ENCODE results near the gene ZNF594. TPM values are rescaled to one million over a fixed set of nuclear protein-coding genes. Genes with fewer than 3 reads are reported as not detected.
"Not testable (repeated sequence)": the region's sequence is repeated elsewhere in the genome, so short reads cannot be mapped to it uniquely, and the experiment has no call there.

The ZNF594 gene
- total and polyA plus RNA-seq, 2 of the 8 experiments (the other 6 are each of a cell fraction or from before 2014, with no cell fraction given) = 3.6 to 14.3 TPM

DNA sequence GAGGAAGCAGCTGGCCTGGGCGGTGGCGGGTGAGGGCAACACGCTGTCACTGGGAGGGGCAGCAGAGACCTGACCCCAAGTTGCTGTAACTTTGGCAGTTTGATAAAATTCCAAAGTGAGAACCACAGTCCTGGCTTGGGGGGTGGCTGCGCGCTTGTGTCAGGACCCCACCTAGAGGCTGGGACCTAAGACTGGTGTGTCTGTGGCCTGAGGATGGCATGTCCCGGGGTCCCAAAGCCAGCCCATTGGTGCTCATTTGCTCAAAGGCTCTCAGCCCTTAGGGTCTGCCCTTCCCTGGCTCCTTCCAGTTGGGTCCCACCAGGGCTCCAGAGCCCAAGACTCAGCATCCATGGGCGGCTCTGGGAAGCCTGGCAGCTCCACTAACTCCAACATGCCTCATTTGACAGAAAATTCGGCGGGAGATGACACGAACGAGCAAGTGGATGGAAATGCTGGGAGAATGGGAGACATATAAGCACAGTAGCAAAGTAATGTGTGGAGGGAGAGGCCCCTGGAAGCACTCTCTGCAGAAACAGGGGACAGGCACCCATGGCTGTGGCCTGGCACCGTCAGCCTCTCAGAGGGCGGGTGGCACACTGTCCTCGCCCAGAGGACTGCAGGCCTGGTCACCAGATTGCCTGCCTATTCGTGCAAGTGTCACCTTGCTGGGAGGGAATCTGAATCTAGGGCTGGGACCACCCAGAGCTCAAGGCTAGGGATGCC lies 59.0 kb downstream of the ZNF594 start:
- H3K79me2 ChIP-seq (ENCODE audit: control insufficient read depth in 1 of 2, insufficient read depth in 2 of 2, low read length in 2 of 2); H3K79me1 ChIP-seq (ENCODE audit: low read depth, low read length); H3K56ac ChIP-seq (replicated peaks; ENCODE audit: insufficient read length, low read depth, low read length); POLR2A ChIA-PET (ENCODE audit: partially characterized antibody); H2BK20ac ChIP-seq (ENCODE audit: low read length); H2AK5ac ChIP-seq (ENCODE audit: low read depth, low read length); H3K4me1 ChIP-seq (replicated peaks in 1 of 4; ENCODE audit: control insufficient read depth in 3 of 4, insufficient read depth in 4 of 4, low read length in 3 of 4); H2BK5ac ChIP-seq (ENCODE audit: low read depth, low read length); H2BK15ac ChIP-seq (ENCODE audit: low read length); H3K36me3 ChIP-seq (ENCODE audit: control insufficient read depth in 2 of 4, insufficient read depth in 4 of 4, low read length in 3 of 4); H3K23ac ChIP-seq (ENCODE audit: insufficient read length); H2AFZ ChIP-seq (ENCODE audit: low read length); H2BK12ac ChIP-seq (ENCODE audit: low read depth, low read length); H3K9me3 ChIP-seq (ENCODE audit: insufficient read depth in 2 of 2, low read depth in 1 of 2, low read length in 1 of 2); H3K4me3 ChIP-seq (ENCODE audit: extremely low read depth in 1 of 4, insufficient read depth in 2 of 4, low read depth in 3 of 4, low read length in 4 of 4); H3K4ac ChIP-seq (replicated peaks; ENCODE audit: insufficient read length, low read depth, low read length); H4K20me1 ChIP-seq (replicated peaks in 1 of 2; ENCODE audit: control insufficient read depth in 1 of 2, insufficient read depth in 2 of 2, low read length in 2 of 2); H3K18ac ChIP-seq (ENCODE audit: extremely low read depth, low read length); H3K4me2 ChIP-seq (ENCODE audit: insufficient read depth in 1 of 2, low read depth in 2 of 2, low read length in 2 of 2); H4K5ac ChIP-seq (ENCODE audit: insufficient read length, low read depth, low read length); H4K8ac ChIP-seq (ENCODE audit: extremely low read depth, insufficient read depth, low read length); H3K27ac ChIP-seq (ENCODE audit: low read depth, low read length); H2BK120ac ChIP-seq (replicated peaks; ENCODE audit: low read depth, low read length); H3K23me2 ChIP-seq (ENCODE audit: low read depth, low read length); H3K9ac ChIP-seq (replicated peaks in 1 of 4; ENCODE audit: extremely low read depth in 1 of 4, low read depth in 3 of 4, low read length in 3 of 4); FAIRE-seq; CTCF ChIA-PET (ENCODE audit: partially characterized antibody); H3K14ac ChIP-seq (ENCODE audit: insufficient read length); H3K27me3 ChIP-seq (replicated peaks in 1 of 4; ENCODE audit: control insufficient read depth in 3 of 4, extremely low read depth in 1 of 4, insufficient read depth in 3 of 4, low read length in 3 of 4); H4K91ac ChIP-seq (replicated peaks; ENCODE audit: insufficient read length, low read length): not testable (repeated sequence)
- 94% methylated on average over 15 of the region's 15 CpGs; no CpG with 5 or more reads in 1 of the 2 experiments for WGBS, 2 experiments (ENCODE audit: extremely low coverage in 1 of 2, insufficient coverage in 1 of 2, insufficient read length in 1 of 2, insufficient replicate concordance in 2 of 2, low coverage in 1 of 2, low lambda C conversion rate in 2 of 2, missing lambda C conversion rate in 1 of 2)
- DNase-seq (ENCODE audit: low read depth in 1 of 2, low spot score in 2 of 2) = peak in 1 of 2 experiments; percentile 23

Data from H1 (cell line).